Stimulated activated CD4-positive, alpha-beta T cell treated with anti-CD3 and anti-CD28 coated beads, Interleukin-12 subunit alpha, Interleukin-12 subunit beta, amount 100 ng/mL, for 24 hours (primary cell): ENCODE data around the gene TSKS.

Experiments
- DNase-seq, 2 experiments: peaks; one replicate each; pipeline ENCODE4 v3.0.0-alpha.2; 2020; ENCODE audit warnings: low read depth in 2 of 2

Gene TSKS

DNA sequence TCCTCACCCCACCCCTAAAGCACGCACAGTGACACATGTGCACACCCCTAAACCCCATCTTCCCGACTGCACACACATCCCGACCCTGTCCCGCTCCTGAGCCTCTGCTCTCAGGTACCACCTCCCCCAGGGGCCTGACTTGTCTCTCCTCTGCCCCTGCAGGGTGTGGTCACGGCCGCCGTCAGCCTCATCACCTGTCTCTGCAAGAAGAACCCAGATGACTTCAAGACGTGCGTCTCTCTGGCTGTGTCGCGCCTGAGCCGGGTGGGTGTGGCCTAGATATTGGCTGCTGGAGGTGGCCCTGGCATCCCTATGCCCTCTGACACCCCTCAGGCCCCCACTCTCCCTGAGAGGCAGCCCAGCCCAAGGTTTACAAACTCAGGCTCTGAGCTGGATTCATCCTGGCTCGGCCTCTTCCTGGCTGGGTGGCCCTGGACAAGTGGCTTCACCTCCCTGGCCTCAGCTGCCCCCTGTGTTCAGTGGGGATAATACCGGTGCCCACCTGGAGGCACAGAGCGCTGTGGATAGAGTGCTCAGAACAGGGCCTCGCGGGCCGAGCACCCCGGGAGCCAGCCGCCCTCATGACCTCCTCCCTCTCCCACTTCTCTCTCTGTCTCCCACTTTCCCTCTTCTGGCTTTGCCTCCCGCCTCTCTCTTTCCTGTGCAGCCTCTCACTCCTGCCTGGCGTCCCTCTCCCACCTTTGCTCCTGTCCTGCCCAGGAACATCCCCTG lies 29.9 kb upstream of the TSKS start:
- no peak for DNase-seq

DNA sequence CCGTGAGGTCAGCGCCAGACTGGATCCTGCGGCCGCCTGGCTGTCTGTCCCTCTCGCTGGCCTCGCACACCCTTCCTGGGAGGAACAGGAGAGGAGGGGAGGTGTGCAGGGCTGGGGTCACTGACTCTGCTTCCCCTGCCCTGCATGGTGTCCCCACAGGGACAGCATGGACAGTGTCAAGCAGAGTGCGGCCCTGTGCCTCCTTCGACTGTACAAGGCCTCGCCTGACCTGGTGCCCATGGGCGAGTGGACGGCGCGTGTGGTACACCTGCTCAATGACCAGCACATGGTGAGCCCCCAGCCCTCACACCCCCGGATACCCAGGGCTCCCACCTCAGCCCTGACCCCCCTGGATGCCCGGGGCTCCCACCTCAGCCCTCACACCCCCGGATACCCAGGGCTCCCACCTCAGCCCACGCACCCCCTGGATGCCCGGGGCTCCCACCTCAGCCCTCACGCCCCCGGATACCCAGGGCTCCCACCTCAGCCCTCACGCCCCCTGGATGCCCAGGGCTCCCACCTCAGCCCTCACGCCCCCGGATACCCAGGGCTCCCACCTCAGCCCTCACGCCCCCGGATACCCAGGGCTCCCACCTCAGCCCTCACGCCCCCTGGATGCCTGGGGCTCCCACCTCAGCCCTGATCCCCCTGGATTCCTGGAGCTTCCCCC lies 28.8 kb upstream of the TSKS start:
- no peak for DNase-seq

DNA sequence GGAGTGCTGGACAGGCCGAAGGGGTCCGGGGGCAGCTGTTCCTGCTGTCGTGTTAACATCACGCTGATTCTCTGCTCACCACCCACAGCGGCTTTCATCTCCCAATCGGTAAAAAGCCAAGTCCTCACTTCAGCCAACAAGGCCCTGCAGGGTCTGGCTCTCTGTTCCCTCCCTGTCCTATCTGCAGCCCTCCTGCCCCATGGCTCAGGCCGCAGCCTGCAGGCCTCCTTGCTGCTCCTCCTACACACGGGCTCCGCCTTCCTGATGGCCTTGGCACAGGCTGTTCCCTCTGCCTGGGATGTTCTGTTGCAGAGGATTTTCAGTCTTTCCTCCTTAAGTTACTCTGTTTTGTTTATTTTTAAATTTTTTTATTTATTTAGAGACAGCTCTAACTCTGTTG lies 27.8 kb upstream of the TSKS start:
- no peak for DNase-seq

DNA sequence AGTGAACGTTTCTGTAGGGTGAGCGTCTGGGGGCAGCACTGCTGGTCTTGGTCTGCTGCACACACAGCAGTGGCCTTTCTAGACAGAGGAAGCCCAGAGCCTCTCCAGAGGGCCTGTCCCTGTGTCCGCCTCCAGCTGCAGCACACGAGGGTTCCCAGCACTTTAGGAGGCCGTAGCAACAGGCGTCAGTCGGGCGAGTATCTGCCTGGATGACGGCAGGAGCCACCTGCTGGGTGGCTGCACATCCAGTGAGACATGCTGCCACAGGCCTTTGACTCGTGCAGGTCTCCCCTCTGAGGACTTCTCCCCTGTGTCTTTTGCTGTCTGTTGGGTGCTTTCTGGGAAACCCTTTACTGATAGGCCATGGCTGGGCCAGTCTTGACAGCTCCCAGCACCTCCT lies 25.8 kb upstream of the TSKS start:
- DNase-seq: no peak

DNA sequence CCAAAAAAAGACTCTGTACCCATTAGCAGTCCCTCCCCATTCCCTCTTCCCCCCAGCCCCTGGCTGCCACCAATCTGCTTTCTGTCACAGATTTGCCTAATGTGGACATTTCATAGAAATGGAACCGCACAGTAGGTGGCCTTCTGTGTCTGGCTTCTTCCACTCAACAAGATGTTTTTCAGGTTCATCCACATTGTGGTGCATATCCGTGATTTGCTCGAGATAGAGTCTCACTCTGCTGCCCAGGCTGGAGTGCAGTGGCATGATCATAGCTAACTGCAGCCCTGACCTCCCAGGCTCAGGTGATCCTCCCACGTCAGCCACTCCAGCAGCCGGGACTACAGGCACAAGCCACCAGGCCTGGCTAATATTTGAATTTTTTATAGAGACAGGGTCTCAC lies 24.6 kb upstream of the TSKS start:
- DNase-seq: no peak

DNA sequence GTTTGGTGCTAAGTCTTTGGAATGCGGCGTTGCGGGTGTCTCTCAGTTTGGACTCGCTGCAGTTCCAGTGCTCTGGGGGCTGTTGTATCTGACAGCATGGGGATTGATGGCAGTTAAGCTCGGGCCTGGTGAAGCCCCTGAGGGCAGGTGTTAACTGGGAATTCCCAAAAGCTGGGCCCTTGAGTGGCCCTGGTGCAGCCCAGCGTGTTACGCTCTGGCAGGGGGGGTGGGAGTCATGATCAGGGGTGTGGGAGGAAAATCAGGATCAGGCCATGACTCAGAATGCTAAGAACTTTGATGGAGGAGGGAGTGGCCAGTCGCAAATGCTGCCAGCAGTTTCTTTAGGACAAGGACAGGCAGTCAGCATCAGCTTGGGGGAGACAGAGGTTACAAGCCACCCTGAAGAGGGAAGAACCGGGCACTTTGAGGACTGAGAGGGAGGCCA lies 23.3 kb upstream of the TSKS start:
- no peak for DNase-seq

DNA sequence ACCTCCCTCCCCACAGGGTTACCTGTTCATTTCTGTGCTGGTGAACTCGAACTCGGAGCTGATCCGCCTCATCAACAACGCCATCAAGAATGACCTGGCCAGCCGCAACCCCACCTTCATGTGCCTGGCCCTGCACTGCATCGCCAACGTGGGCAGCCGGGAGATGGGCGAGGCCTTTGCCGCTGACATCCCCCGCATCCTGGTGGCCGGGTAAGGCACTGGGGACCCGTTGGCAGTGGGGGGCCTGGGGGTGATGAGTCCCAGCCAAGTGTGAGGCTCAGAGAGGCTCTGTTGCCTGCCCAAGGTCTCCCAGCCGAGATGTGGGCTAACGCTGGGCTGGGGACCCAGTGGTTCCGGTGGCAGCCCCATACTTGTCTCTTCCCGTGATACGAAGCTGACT lies 19.4 kb upstream of the TSKS start:
- DNase-seq: no peak

DNA sequence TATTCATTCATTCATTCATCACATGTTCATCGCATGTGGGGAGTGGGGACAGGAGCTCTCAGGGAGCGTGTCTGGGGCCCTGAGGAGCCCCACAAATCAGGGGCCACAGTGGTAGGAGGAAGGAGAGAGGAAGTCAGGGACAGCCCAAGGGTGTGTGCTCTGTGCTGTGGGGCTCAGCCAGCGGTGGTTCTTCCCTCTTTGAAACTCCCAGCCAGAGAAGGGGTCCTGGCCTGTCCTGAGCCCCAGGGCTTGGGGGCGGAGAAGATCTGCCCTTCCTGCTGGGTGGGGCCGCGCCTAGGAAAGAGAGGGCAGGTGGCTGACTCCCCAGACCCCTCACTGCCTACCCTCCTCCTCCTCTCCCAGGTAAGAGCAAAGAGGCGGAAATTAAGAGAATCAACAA lies 18.3 kb upstream of the TSKS start:
- DNase-seq: no peak

DNA sequence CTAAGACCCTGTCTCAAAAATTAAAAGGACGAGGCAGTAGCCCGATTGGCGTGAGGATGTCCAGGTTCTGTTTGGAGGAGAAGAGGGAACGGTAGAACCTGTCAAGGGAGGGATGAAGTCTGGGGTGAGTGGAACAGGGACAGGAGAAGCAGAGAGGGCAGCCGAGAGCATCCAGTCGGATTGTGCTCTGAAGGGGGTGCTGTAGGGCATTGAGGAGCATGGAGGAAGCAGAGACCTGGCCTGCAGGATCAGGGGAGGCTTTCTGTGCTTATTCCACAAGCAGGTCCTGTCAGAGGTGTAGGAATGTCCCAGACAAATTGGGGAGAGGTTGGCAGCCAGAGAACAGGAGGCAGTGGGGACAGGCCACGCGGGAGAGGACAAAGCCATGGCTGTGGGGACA lies 17.8 kb upstream of the TSKS start:
- no peak for DNase-seq

DNA sequence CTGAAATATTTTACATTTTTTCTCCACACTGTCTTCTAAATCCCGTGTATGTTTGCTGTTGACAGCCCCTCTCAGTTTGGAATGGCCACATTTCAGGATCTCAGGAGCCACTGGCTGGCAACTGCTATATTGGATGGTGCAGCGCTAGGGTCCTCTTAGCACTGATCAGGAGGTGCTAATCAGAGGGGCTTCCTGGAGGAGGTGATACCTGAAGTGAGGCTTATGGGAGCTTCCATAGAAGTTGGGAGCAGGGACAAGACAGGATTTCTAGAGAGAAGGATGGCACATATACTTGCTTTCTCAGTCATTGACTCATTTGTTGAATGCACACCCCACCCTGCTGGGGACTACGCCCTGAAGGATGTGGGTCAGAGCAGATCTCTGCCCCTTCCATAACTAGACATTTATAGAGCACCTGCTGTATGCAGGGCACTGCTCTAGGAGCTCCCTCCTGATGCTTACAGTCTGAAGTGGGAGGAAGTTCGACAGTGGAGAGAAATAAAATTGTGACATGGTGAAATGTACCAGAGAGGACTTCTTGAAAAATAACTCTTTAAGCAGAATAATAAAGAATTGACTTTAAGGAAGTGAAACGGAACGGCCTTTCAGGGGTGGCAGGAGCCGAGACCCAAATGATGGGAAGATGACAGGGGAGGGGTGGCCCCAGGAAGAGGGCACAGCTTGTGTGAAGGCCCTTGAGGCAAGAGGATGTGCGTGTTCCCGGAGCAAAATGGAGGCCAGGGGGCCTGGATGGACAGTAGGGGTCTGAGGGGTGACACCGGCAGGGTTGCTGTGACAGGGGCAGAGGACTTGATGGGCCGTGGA lies 16.8 kb upstream of the TSKS start:
- no peak for DNase-seq

DNA sequence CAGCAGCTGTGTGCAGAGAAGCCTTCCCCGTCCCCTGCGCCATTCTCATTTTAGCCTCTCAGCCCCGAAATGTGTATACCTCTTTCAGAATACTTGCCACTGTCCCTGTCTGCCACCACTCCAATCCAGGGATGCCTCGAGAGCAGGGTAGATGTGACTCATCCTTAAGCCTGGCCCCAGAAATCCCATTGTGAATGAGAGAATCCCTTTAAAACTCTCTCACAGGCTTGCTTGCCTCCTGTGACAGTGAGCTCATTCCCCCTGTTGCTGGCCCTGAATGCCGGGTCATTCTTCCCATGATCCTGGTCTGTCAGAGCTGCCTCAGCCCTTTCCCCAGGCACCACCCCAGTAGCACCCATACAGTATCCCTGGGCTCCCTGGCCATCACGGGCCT lies 13.3 kb upstream of the TSKS start:
- DNase-seq: no peak

DNA sequence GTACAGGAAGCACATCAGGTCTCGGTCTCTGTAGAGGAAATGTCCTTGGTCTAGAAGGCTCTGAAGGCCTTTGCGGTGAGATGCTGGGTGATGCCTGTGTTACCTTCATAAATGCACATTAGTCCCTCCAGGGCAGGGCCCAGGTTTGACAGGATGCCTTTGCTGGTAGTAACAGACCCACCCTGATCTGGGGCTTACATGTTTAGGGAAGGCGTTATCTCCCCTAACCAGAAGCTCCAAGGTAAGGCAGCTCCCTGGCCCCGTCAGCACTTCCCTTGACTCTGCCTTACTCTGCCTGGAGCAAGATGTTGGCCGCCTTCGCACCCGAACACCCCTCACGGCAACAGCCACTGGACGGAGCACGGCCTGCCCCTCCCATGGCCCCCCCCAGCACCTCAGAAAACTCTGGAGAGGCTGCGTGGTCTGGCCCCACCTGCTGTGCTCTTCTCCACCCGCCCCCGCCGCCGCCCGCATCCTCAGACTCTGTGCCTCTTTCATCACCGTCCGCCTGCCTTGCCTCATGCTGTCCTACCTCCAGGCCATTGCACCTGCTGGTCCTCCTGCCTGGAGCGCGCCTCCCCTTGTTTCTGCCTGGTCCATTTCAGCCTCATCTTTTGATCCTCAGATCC lies 12.8 kb upstream of the TSKS start:
- no peak for DNase-seq

DNA sequence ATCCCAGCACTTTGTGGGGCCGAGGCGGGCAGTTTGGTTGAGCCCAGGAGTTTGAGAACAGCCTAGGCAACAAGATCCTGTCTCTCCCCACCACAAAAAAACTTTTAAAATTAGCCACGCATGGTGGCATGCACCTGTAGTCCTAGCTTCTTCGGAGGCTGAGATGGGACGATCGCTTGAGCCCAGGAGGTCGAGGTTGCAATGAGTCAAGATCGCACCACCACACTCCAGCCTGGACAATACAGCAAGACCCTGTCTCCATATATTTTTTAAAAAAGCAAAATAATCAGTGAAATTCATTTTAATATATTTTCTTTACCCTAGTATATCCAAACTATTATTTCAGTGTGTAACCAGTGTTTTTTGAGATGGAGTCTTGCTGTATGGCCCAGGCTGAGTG lies 11.9 kb upstream of the TSKS start:
- DNase-seq: no peak

DNA sequence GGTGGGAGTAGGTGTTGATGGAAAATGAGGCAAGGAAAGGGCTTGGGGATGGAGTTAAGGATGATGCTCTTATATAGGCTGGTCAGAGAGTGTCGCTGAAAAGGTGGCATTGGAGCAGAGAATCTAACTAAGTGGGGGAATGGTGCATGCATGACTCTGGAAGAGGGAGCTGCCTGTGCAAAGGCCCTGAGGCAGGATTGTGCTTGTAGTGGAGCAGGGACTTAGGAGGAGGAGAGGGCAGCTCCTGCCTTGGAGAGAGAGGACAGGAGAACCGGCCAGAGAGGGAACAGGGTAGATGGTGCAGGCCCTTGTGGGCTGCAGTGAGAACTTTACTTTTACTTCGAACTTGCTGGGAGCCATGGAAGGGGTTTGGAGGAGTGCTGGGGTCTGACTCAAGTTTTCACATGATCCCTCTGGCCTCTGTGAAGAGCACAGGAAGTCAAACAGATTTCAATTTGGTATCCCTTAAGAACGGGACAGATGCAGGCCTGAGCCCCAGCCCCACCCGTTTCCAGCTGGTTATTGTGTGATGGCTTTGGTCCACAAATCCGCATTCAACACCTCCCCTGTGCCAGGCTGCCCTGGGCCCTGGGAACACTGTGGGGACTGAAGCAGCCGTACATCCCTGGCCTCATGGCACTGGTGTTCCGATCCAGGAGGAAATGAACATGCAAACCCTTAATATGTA lies 10.7 kb upstream of the TSKS start:
- DNase-seq: no peak

DNA sequence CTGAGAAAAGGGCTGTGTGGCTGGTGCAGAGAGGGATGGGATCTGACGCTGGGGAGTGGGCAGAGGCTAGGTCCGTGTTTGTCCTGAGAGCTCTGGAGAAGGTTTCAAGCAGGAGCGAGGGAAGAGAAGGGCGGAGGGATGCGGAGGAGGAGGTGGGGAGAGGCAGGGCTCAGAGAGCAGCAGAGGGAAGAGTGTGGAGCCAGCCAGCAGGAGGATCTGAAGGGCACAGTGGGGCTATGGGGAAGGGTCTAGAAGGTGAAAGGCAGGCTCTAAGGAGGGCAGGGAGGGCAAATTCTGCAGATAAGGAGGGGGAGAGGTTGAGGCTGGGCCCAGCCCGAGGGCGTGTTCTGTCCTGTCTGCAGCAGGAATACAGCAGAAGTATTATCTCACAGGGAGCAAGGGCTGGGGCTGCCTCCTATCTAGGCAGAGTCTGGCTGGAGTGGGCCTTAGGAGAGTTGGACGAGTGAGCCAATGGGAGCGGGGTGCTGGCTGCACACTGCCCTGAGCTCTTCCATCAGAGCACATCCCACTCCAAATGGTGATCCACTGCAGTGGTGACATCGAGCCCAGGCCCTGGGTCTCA lies 9.8 kb upstream of the TSKS start:
- no peak for DNase-seq

DNA sequence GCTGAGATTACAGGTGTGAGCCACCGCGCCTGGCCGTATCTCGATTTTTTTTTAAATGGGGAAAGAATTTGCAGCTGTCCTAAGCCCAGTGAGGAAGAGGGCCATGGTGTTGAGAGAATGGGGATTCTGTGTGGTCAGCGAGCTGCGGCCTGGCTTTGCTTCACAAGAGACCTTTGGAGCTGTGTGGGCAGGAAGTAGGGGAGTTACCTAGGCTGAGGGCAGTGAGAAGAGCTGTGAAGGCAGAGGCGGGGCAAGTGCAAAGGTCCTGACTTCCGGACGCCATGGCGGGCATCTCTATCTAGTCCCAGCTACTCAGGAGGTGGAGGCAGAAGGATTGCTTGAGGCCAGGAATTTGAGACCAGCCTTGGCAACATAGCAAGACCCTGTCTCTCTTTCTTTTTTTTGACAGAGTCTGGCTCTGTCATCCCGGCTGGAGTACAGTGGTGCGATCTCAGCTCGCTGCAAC lies 8.6 kb upstream of the TSKS start:
- DNase-seq: no peak

DNA sequence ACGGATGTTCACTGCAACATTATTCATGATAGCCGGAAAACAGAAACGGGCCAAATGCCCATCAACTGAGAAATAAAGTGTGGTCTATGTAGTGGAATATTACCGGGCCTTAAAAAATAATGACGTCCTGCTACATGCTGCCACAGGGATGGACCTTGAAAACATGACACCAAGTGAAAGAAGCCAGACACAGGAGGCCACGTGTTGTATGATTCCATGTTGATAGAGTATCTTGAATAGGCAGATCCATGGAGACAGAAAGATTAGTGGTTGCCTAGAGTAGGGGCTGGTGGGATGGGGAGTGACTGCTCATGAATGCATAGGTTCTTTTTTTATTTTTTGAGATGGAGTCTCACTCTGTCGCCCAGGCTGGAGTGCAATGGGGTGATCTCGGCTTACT lies 7.4 kb upstream of the TSKS start:
- DNase-seq: no peak

DNA sequence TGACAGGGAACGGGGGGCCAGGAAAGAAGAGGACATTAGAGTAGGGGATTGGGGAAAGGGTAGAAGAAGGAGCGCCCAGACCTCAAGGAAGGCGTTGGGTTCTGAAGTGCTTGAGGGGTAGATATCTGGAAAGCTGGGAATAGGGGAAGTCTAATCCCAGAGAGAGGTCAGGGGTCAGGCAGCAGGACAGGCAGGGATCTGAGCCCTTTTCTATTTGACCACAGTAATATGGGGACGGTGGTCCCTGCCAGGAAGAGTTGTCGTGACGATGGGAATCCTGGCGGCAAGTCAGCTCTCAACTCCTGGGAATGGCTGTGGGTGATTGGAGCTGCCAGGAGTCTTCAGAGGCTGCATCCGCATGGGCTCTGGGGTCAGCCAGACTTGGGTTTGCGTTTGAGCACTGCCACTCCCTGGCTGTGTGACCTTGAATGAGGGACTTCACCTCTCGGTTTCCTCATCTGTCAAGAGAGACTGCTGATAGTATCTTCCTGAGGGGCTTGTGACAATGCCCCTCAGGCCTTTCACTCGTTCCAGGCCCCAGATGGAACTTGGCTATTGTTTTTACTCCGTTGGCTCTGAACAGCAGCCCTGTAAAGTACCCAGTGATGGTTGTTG lies 5.0 kb upstream of the TSKS start:
- no peak for DNase-seq

DNA sequence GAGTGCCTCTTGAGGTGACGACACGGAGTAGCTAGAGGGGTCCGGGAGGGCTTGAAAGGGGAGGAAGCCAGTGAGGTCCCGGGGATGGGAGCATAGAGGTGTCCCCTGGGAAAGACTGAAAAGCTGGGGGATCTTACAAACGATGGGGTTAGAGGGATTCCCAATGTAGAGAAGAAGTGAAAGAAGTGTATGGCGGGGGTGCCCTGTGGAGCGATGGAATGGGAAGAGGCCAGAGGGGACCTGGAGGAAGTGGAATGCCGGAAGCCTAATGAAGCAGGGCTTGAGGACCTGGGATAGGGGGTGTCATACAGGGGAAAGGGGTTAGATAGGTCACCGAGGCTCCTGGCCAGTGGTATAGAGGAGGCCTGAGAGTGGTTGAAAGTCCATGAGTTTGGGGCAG lies 4.3 kb upstream of the TSKS start:
- DNase-seq: no peak

DNA sequence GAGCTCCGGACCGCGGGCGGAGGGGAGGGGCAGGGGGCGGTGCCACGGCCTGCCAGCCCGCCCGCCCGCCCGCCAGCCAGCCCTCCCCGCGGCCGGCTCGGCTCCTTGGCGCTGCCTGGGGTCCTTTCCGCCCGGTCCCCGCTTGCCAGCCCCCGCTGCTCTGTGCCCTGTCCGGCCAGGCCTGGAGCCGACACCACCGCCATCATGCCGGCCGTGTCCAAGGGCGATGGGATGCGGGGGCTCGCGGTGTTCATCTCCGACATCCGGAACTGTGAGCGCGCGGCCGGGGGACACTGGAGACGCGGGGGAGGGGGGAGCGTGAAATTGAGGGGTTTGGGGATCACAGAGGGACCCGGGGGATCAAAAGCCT lies 3.8 kb upstream of the TSKS start, which contains the start of gene AP2A1:
AP2A1 (plus strand) TSS at position 72 of the 370 bp plus-strand sequence; CDS start at position 205, 133 bp downstream.
- no peak for DNase-seq
